CD4-positive, alpha-beta T cell treated with Interleukin-12 subunit alpha and Interleukin-12 subunit beta, for 1 hour (primary cell): ENCODE results near the gene HOXB4.
A peak's percentile ranks its signal among the peaks of the same experiment; 100 is the strongest.

Experiments used
- DNase-seq: peaks from one replicate; pipeline ENCODE4 v3.0.0-alpha.2; 2020

HOXB4 gene

GRCh38 chr17:48600244-48601098, 22.3 kb upstream of the HOXB4 start:
- DNase-seq = no peak

- DNase-seq = no peak
These were observed 21.2 kb upstream of the HOXB4 start for GRCh38 chr17:48599354-48599753.

GRCh38 chr17:48598736-48599135, 20.6 kb upstream of the HOXB4 start:
- DNase-seq = no peak

GRCh38 chr17:48597778-48598631, 19.9 kb upstream of the HOXB4 start:
- DNase-seq = peak; percentile 45

- no peak for DNase-seq
These were observed 19.3 kb upstream of the HOXB4 start for GRCh38 chr17:48597528-48597777.

GRCh38 chr17:48596735-48597527, 18.8 kb upstream of the HOXB4 start:
- DNase-seq = no peak

- DNase-seq = no peak
These were observed 18.0 kb upstream of the HOXB4 start for GRCh38 chr17:48596000-48596734.

GRCh38 chr17:48595278-48595999, 17.3 kb upstream of the HOXB4 start:
- no peak for DNase-seq

- DNase-seq = no peak
These were observed 16.6 kb upstream of the HOXB4 start for GRCh38 chr17:48594538-48595277.

- peak; percentile 84 for DNase-seq
These were observed 15.8 kb upstream of the HOXB4 start for GRCh38 chr17:48593840-48594537.

GRCh38 chr17:48593126-48593829, 15.1 kb upstream of the HOXB4 start, which contains the start of gene HOXB5:
Gene HOXB5, minus strand, starts transcription at chr17:48593779. Its CDS starts 97 bp downstream, at chr17:48593682.
- no peak for DNase-seq

- DNase-seq = no peak
These were observed 14.4 kb upstream of the HOXB4 start for GRCh38 chr17:48592577-48592976.

GRCh38 chr17:48592057-48592514, 13.9 kb upstream of the HOXB4 start:
- DNase-seq = no peak

- no peak for DNase-seq
These were observed 13.3 kb upstream of the HOXB4 start for GRCh38 chr17:48591255-48592056.

GRCh38 chr17:48590607-48591161, 12.5 kb upstream of the HOXB4 start:
- no peak for DNase-seq

GRCh38 chr17:48589831-48590606, 11.9 kb upstream of the HOXB4 start, which contains the start of gene HOXB3:
Gene HOXB3, minus strand, starts transcription at chr17:48590241. Its CDS starts 37,767 bp downstream, at chr17:48552474.
- DNase-seq = no peak

GRCh38 chr17:48589060-48589830, 11.1 kb upstream of the HOXB4 start:
- no peak for DNase-seq
